Osteoblast (primary cell): ENCODE data around the gene MS4A6A. TPM values are rescaled to one million over a fixed set of nuclear protein-coding genes. Genes with fewer than 3 reads are reported as not detected.
"Not testable (repeated sequence)": the region's sequence is repeated elsewhere in the genome, so short reads cannot be mapped to it uniquely, and the experiment has no call there.

Experiments used
- DNase-seq: peaks from one replicate; pipeline ENCODE4 v3.0.0; 2011; ENCODE audit warnings: low spot score, mixed read lengths; ENCODE audit not compliant: insufficient read length; ENCODE audit errors: missing footprints
- H2AFZ ChIP-seq: 2 replicates; pipeline ENCODE4 v1.6.0; 2011; ENCODE audit warnings: mild to moderate bottlenecking, low read length
- H3K27ac ChIP-seq: 2 replicates; pipeline ENCODE4 v1.5.1; 2011; ENCODE audit warnings: mild to moderate bottlenecking, low read depth, low read length, moderate library complexity
- H3K27me3 ChIP-seq: 2 replicates; pipeline ENCODE4 v1.6.0; 2012; ENCODE audit warnings: mild to moderate bottlenecking, control low read depth, inconsistent platforms, low read length, moderate library complexity; ENCODE audit not compliant: insufficient read depth
- H3K36me3 ChIP-seq: 2 replicates; pipeline ENCODE4 v1.5.1; 2011; ENCODE audit warnings: mild to moderate bottlenecking, low read length, control low read depth, moderate library complexity; ENCODE audit not compliant: insufficient read depth
- H3K4me1 ChIP-seq: 2 replicates; pipeline ENCODE4 v1.5.1; 2011; ENCODE audit warnings: mild to moderate bottlenecking, low read length, control low read depth, moderate library complexity; ENCODE audit not compliant: insufficient read depth
- H3K4me2 ChIP-seq: 2 replicates; pipeline ENCODE4 v1.6.0; 2011; ENCODE audit warnings: mild to moderate bottlenecking, low read length; ENCODE audit not compliant: insufficient read depth
- H3K4me3 ChIP-seq: fragments of 200-600 bp; sonication (generic); 3 replicates; pipeline ENCODE4 v1.5.1; 2012; ENCODE audit warnings: mild to moderate bottlenecking, low read length, inconsistent platforms; ENCODE audit not compliant: insufficient read depth
- H3K79me2 ChIP-seq: 2 replicates; pipeline ENCODE4 v1.6.0; 2012; ENCODE audit warnings: mild to moderate bottlenecking, low read length, control low read depth, inconsistent platforms; ENCODE audit not compliant: insufficient read depth
- H3K9me3 ChIP-seq: 2 replicates; pipeline ENCODE4 v1.5.1; 2011; ENCODE audit warnings: low read depth, low read length, control low read depth
- H4K20me1 ChIP-seq: 2 replicates; pipeline ENCODE4 v1.6.0; 2012; ENCODE audit warnings: mild to moderate bottlenecking, low read length, control low read depth; ENCODE audit not compliant: insufficient read depth
- CTCF ChIP-seq: IDR thresholded peaks from 2 replicates; pipeline ENCODE4 v1.5.1; 2011; ENCODE audit warnings: mild to moderate bottlenecking, low read depth, low read length, moderate library complexity; ENCODE audit errors: extremely low read depth
- total RNA-seq: library from RNA; depleted of rRNA; stranded (reverse); fragments of >200 nt; gene quantifications from 2 replicates; pipeline ENCODE4 v1.2.3, GENCODE V29; 2012

MS4A6A gene
- total RNA-seq, 1 donor, result under 0.01 TPM

GRCh38 chr11:60155931-60156330 is 27.0 kb downstream of the MS4A6A start:
- H3K4me3 ChIP-seq, result no peak overlapping the region
- no peaks in the 10 kb centered on the region for H3K9me3 ChIP-seq
- DNase-seq, result no peak
- no peaks in the 10 kb centered on the region for H3K4me1 ChIP-seq
- no peak overlapping the region for H3K4me2 ChIP-seq
- no peaks in the 10 kb centered on the region for H4K20me1 ChIP-seq
- no peaks in the 10 kb centered on the region for H3K36me3 ChIP-seq
- H3K27me3 ChIP-seq, result no peaks in the 10 kb centered on the region
- H2AFZ ChIP-seq, result no peak overlapping the region
- no peaks in the 10 kb centered on the region for H3K79me2 ChIP-seq
- no peak for TF ChIP-seq CTCF
- H3K27ac ChIP-seq, result no peak overlapping the region

DNA sequence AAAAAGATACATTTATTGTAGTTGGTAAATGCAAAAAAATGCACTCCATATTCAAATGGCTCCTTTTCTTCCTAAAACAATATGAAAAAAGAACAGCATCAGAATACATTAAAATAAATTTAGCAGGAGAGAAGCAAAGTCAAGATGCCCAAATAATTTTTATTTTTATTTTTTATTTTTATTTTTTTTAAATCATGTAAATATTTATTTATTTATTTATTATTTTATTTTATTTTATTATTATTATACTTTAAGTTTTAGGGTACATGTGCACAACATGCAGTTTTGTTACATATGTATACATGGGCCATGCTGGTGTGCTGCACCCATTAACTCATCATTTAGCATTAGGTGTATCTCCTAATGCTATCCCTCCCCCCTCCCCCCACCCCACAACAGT is 30.2 kb downstream of the MS4A6A start:
- H3K9me3 ChIP-seq, H2AFZ ChIP-seq, H3K79me2 ChIP-seq, H3K4me3 ChIP-seq, H3K27me3 ChIP-seq, H3K4me1 ChIP-seq, H3K27ac ChIP-seq, H4K20me1 ChIP-seq, H3K4me2 ChIP-seq, H3K36me3 ChIP-seq, DNase-seq: not testable (repeated sequence)

DNA sequence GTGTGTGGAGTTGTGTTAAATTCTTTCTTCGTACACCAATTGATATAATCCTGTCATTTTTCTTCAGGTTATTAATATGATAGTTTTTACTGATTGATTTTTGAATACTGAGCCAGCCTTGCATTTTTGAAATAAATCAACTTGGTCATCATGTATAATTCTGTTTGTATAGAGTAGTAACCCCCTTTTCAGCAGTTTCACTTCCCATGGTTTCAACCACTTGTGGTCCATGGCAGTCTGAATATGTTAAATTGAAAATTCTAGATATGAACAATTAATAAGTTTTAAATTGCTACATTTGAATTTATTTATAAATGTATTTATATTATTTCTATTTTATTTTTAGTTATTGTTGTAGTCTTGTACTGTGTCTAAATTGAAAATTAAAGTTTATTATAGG is 32.6 kb downstream of the MS4A6A start:
- no peaks in the 10 kb centered on the region for H3K9me3 ChIP-seq
- H3K27me3 ChIP-seq, result no peaks in the 10 kb centered on the region
- no peak for TF ChIP-seq CTCF
- no peaks in the 10 kb centered on the region for H3K4me1 ChIP-seq
- no peak overlapping the region for H3K4me3 ChIP-seq
- H3K36me3 ChIP-seq, result no peaks in the 10 kb centered on the region
- H2AFZ ChIP-seq, result no peak overlapping the region
- no peaks in the 10 kb centered on the region for H3K79me2 ChIP-seq
- H3K4me2 ChIP-seq, result no peak overlapping the region
- H4K20me1 ChIP-seq, result no peaks in the 10 kb centered on the region
- no peak for DNase-seq
- no peak overlapping the region for H3K27ac ChIP-seq

DNA sequence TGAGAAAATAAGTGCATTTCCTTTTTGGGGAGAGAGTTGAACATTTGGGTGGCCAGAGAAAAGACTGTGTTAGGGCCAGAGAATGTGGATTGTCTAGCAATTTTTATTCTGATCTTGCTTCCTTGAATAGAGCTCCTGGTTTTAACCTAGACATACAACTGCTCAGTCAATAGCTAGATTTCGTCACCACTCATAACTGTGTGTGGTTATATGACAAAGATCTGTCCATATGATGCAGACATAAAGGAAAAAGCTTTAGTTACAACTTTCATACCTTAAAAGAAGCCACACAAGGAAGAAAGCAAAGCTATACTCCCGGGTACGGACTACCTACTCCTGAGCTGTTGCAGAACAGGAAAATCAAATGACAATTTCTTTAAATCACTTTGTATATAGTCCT is 37.2 kb downstream of the MS4A6A start:
- no peak for TF ChIP-seq CTCF
- Histone ChIP-seq H3K27me3 (no peaks in the 10 kb centered on the region), H3K36me3 (no peaks in the 10 kb centered on the region), H3K79me2 (no peaks in the 10 kb centered on the region), H3K4me3 (no peak overlapping the region), H3K27ac (no peak overlapping the region), H4K20me1 (no peaks in the 10 kb centered on the region), H3K9me3 (no peaks in the 10 kb centered on the region), H3K4me2 (no peak overlapping the region), H2AFZ (no peak overlapping the region), H3K4me1 (no peaks in the 10 kb centered on the region)
- no peak for DNase-seq

DNA sequence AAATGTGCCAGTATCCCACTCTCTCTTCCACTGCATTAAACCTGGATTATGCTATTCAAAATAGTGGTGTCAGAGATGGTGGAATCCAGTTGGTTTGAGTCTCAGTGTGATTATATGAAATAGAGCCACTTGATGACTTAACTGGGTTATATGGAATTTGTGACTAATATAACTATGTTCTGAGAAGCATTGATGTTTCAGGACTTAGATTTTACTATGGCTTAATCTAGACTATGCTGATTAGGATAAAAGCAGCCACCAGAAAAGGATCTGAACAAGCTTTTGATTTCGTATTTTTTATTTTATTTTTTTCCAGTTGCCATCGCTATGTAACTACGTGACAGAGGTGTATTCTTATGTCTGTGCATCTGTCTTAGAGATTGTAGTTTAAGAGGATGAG is 39.1 kb downstream of the MS4A6A start:
- Histone ChIP-seq H3K4me2 (no peak overlapping the region), H3K79me2 (no peaks in the 10 kb centered on the region), H4K20me1 (no peaks in the 10 kb centered on the region), H2AFZ (no peak overlapping the region), H3K27ac (no peak overlapping the region), H3K9me3 (no peaks in the 10 kb centered on the region), H3K4me3 (no peak overlapping the region), H3K4me1 (no peaks in the 10 kb centered on the region), H3K36me3 (no peaks in the 10 kb centered on the region), H3K27me3 (no peaks in the 10 kb centered on the region)
- no peak for DNase-seq
- TF ChIP-seq CTCF, result no peak
